Measurements from ENCODE around the gene MNX1.

DNA sequence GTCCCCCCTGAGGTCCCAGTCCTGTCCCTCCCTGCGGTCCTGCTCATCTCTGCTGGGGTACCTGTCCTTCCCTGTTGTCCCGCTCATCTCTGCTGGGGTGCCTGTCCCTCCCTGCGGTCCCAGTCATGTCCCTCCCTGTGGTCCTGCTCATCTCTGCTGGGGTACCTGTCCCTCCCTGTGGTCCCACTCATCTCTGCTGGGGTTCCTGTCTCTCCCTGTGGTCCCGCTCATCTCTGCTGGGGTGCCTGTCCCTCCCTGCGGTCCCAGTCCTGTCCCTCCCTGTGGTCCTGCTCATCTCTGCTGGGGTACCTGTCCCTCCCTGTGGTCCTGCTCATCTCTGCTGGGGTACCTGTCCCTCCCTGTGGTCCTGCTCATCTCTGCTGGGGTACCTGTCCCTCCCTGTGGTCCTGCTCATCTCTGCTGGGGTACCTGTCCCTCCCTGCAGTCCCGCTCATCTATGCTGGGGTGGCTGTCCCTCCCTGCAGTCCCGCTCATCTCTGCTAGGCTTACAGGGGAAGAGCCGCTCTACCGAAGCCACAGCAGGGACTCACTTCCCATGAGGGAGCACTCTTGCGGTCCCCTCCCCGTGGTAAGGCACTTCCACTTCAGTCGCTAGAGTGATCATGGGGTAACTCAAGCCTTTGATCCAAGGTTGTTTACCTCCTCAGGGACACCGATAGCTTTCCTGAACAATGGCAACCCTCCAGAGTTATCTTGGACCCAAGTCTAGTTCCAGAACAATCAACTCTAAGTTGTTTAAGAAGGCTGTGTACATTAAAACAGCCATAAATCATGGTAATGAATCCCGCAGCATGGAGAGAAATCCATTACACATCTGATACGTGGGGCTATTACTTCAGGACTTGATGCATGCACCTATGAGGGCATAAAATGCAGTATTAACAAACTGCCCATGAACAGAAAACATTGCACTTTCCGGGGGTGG lies 46.8 kb upstream of the MNX1 start:
- TF ChIP-seq CTCF (IDR thresholded peaks at IDR 0.05; ENCODE audit: borderline replicate concordance, extremely low read depth, low read length, poor library complexity, severe bottlenecking) = no peak
- TF ChIP-seq EZH2 (IDR thresholded peaks at IDR 0.05; ENCODE audit: borderline replicate concordance, low read depth, low read length, severe bottlenecking) = no peak

Data from DND-41 (cell line).